Retinal pigment epithelial cell (primary cell): ENCODE results near the gene CEP135.
"Not testable (repeated sequence)": the region's sequence is repeated elsewhere in the genome, so short reads cannot be mapped to it uniquely, and the experiment has no call there.

ENCODE experiments used
- DNase-seq: peaks from one replicate; pipeline ENCODE4 v3.0.0-alpha.2; 2010; ENCODE audit warnings: low read depth
- H3K4me3 ChIP-seq: 2 replicates; pipeline ENCODE4 v1.5.1; 2011; ENCODE audit warnings: mild to moderate bottlenecking, low read length, control low read depth, moderate library complexity
- TF ChIP-seq, protein P1 (sequence below): conservative IDR thresholded peaks from 2 replicates; pipeline ENCODE4 v1.5.1; 2011; ENCODE audit warnings: low read depth, low read length, control low read depth, inconsistent platforms

Gene CEP135

DNA sequence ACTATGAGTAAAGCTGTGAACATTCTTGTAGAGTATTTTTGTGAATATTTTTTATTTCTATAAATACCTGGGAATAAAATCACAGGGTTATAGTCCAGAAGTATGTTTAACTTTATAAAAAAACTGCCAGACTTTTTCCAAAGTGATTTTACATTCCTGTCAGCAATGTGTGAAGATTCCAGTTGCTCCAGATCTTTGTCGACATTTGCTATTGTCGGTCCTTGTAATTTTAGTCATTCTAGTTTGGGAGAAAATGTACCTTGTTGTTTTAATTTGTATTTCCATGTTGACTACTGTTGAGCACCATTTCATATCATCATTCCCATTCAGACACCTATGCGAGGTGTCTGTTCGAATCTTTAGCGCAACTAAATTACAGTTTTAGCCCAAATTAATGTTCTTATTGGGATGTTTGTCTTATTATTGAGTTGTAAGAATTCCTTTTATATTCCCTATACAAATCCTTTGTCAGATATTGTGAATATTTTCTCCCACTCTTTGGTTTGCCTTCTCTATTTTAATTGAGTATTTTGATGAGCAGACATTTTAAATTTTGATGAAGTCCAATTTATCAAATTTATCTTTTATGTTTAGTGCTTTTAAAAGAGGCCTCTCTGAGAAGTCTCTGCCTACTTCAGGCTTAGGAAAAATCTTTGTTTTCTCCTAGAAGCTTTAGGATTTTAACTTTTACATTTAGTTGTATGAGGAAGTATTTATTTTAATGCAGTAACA, 2.6 kb downstream of the CEP135 start:
- DNase-seq, result no peak
- TF ChIP-seq, protein P1, sequence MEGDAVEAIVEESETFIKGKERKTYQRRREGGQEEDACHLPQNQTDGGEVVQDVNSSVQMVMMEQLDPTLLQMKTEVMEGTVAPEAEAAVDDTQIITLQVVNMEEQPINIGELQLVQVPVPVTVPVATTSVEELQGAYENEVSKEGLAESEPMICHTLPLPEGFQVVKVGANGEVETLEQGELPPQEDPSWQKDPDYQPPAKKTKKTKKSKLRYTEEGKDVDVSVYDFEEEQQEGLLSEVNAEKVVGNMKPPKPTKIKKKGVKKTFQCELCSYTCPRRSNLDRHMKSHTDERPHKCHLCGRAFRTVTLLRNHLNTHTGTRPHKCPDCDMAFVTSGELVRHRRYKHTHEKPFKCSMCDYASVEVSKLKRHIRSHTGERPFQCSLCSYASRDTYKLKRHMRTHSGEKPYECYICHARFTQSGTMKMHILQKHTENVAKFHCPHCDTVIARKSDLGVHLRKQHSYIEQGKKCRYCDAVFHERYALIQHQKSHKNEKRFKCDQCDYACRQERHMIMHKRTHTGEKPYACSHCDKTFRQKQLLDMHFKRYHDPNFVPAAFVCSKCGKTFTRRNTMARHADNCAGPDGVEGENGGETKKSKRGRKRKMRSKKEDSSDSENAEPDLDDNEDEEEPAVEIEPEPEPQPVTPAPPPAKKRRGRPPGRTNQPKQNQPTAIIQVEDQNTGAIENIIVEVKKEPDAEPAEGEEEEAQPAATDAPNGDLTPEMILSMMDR, result no peak
- no peak overlapping the region for H3K4me3 ChIP-seq

- TF ChIP-seq, protein P1, result no peak
- DNase-seq, result no peak
Observed at GRCh38 chr4:55955710-55956109, 7.0 kb downstream of the CEP135 start.

GRCh38 chr4:55959655-55960054, 10.9 kb downstream of the CEP135 start:
- H3K4me3 ChIP-seq, result no peak overlapping the region
- no peak for DNase-seq
- TF ChIP-seq, protein P1, result no peak

More at GRCh38 chr4:55955710-55956109, 7.0 kb downstream of the CEP135 start:
- H3K4me3 ChIP-seq, result no peak overlapping the region

DNA sequence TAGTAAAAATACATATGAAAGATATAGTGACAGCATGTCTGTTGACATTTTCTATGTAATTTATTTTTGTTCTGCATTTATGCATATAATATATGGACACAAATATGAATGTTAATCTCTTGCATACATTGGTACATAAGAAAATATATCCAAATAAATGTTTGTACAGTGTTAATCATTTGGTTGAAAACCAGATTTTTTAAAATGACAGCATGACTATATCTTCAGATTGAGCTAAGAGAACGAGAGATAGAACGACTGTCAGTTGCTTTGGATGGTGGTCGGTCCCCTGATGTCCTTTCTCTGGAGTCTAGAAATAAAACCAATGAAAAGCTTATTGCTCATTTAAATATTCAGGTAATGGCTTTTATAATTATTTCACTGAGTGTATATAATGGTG, 15.3 kb downstream of the CEP135 start:
- H3K4me3 ChIP-seq, result no peak overlapping the region
- no peak for DNase-seq
- TF ChIP-seq, protein P1, result no peak

DNA sequence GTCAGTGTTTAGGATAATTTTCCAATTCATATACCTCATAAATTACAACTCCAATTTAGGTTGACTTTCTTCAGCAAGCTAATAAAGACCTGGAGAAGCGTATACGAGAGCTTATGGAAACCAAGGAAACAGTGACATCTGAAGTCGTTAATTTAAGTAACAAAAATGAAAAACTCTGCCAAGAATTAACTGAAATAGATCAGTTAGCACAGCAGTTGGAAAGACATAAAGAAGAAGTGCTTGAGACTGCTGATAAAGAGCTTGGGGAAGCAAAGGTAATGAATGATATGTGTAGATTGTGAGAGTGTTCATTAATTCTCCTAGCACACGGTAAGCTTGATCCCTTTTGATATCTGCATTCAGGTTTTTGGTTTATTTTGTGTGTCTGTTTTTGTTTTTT, 16.8 kb downstream of the CEP135 start:
- TF ChIP-seq, protein P1, result no peak
- no peak for DNase-seq
- H3K4me3 ChIP-seq, result no peak overlapping the region

GRCh38 chr4:55966324-55966723, 17.6 kb downstream of the CEP135 start:
- not testable (repeated sequence) for H3K4me3 ChIP-seq, DNase-seq

GRCh38 chr4:55967376-55967775, 18.6 kb downstream of the CEP135 start:
- DNase-seq, result no peak
- H3K4me3 ChIP-seq, result no peak overlapping the region
- TF ChIP-seq, protein P1, result no peak
